H7 (cell line): ENCODE data around the gene SLC2A9. TPM values are rescaled to one million over a fixed set of nuclear protein-coding genes. Genes with fewer than 3 reads are reported as not detected.
"Not testable (repeated sequence)": the region's sequence is repeated elsewhere in the genome, so short reads cannot be mapped to it uniquely, and the experiment has no call there.

Experiments used
- DNase-seq: peaks from one replicate; pipeline ENCODE4 v3.0.0; 2012
- H3K27me3 ChIP-seq: 2 replicates; pipeline ENCODE4 v1.6.0; 2011; ENCODE audit warnings: mild to moderate bottlenecking, low read length; ENCODE audit not compliant: control insufficient read depth, insufficient read depth
- H3K36me3 ChIP-seq: replicated peaks from 2 replicates; pipeline ENCODE4 v1.5.1; 2011; ENCODE audit warnings: low read length; ENCODE audit not compliant: control insufficient read depth, insufficient read depth
- H3K4me3 ChIP-seq: 2 replicates; pipeline ENCODE4 v1.5.1; 2011; ENCODE audit warnings: low read depth, mild to moderate bottlenecking, control low read depth, low read length, moderate library complexity; ENCODE audit not compliant: insufficient read depth
- total RNA-seq: library from RNA; depleted of rRNA; stranded (reverse); fragments of >200 nt; shearing (Covaris generic); gene quantifications from 2 replicates; pipeline ENCODE4 v1.2.3, GENCODE V29; 2014

SLC2A9 gene
- total RNA-seq, 1 experiment from 2014 or later = not detected

DNA sequence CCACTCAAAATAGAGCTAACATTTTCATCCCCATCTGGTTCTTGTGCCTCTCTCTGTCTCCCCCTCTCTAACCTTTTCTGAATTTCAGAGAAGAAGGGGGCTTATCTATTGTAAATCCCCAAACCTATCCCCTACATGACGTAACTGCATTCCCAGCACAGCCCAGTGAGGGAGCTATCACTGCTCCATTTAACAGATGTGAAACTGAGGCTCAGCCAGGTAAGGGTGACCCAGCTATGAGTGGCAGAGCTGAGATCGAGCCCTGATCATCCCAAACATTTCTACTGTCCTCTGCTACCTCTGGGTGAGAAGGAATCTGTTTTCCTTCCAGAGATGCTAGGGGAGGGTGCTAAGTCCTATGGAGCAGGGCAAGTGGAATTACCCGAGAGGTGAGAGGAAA is 107.5 kb downstream of the SLC2A9 start:
- Histone ChIP-seq H3K4me3 (no peak overlapping the region), H3K36me3 (no peaks in the 10 kb centered on the region), H3K27me3 (no peaks in the 10 kb centered on the region; the same call in 1 of the 2 replicates)
- DNase-seq = no peak

DNA sequence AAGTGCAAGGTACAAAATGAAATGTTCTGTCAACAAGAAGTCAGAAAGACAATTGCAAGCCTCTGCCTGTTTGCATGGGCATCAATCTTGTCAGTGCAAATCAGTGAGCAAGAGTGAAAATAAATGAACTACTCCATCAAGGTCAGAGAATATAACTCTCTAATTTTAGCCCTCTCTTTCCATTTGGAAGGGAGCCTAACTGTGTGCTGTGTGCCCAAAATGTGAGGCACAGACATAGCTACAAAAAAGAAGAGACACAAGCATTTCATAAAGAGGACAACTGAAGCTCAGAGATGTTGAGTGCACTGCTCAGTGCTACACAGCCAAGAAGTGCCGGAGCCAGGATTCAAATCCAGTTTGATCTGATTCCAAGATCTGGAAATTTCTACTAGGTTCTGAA is 114.3 kb downstream of the SLC2A9 start:
- DNase-seq = no peak
- Histone ChIP-seq H3K4me3 (no peak overlapping the region), H3K27me3 (no peaks in the 10 kb centered on the region; the same call in 1 of the 2 replicates), H3K36me3 (no peaks in the 10 kb centered on the region)

DNA sequence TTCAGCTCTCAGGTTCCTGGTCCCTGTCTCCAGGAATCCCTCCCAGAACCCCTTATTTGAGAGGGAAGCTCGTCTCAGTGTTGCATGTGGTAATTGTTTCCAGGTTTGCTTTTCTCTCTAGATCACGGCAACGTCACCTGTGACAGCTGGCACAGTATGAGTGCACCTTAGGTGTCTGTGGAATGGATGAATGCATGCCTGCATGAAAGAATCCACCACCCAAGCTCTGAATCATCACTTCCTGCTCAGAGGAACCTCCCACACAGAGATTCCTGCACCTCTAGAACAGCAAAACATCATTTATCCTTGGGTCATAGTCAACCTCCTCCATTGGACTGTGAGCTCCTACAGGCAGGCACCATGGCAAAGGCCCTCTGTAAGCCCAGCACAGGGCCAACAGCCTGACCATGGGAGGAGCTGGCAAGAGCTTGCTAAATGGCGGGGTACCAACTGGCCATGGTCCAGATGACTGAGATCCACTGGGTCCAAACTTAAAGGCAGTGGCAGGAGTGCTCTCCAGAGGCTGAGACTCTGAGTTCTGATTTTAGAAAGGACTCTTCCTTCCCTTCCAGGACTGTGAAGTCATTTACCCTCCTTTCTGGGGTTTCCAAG is 116.2 kb downstream of the SLC2A9 start:
- H3K4me3 ChIP-seq = no peak overlapping the region
- DNase-seq = no peak

DNA sequence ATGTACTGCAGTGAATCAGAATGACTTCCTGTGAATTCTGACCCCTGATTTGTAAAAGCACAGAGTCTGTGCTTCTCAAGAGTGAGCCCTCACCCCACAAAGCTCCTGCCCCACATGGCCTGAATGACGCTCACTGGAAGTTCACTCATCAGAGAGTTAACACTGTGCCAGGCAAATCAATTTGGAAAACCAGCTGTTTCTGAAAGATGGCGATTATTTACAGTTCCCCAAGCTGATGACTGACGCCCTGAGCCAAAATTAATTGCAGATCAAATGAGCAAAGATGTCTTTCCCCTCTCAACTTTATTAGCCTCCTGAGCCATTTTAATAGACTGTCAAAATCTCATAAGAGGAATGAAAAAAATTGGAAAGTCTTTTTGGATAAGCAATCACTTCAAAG is 118.0 kb downstream of the SLC2A9 start:
- no peaks in the 10 kb centered on the region for H3K36me3 ChIP-seq
- H3K27me3 ChIP-seq = no peaks in the 10 kb centered on the region
- no peak for DNase-seq
- no peak overlapping the region for H3K4me3 ChIP-seq

More for the DNA sequence above, 116.2 kb downstream of the SLC2A9 start:
- Histone ChIP-seq H3K27me3 (no peaks in the 10 kb centered on the region), H3K36me3 (no peaks in the 10 kb centered on the region)

DNA sequence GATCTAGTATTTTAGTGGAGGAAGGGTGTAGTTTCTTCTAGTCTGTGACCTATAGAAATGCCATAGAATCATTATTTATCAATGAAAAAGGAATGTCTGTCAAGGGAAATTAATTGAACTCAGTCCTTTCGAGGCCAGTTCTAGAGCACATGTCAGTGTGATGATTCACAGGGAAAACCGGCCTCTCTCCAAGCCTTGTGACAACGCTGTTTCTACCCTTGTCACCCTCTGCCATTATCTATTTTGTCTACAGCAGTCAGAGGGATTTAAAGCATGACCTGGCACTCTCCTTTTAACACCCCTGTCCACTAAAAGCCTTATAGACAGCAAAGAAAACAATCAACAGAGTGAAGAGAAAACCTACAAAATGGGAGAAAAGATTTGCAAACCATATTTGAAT is 120.0 kb downstream of the SLC2A9 start:
- no peak for DNase-seq
- Histone ChIP-seq H3K27me3 (no peaks in the 10 kb centered on the region), H3K36me3 (no peaks in the 10 kb centered on the region), H3K4me3 (no peak overlapping the region)

DNA sequence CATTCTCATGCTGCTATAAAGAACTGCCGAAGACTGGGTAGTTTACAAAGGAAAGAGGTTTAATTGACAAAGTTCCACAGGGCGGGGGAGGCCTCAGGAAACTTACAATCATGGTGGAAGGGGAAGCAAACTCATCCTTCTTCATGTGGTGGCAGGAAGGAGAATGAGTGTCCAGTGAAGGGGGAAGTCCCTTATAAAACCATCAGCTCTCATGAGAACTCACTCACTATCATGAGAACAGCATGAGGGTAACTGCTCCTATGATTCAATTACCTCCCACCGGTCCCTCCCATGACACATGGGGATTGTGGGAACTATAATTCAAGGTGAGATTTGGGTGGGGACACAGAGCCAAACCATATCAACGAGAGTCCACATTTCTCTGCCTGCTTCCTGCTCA is 120.7 kb downstream of the SLC2A9 start:
- not testable (repeated sequence) for DNase-seq, H3K27me3 ChIP-seq, H3K4me3 ChIP-seq, H3K36me3 ChIP-seq

DNA sequence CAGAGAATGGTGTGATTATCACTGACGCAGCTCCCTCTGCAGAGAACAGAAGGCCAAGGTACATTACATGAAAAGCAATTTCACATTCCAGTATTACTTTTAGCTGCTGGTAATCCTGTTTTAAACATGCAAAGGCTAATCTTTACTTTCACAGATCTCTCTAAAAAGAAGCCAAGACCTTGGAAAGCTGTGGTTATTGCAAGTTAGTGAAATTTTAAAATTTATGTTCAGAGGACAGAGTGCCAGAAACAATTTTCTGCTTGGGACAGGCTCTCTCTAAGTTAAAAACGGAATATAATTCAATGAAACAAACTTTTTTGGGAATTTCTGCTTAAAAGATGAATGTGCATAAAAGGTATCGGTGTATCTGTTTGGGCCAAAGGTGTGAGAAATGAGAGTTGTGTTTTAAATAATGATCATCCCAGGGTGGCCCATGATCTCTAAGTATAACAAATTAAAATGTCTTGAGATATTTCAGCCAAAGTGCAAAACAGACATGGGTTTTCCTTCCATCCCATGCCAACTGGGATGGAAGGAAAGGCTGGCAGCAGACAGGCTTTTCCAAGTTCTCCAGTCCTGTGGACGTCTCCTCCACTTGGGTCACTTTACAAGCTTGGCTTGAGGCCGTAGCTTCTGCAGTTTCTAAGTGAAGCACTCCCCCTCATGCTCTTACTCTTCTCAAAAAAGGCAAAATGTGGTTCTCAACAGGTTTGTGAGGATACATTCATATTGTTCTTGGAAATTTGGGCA is 121.8 kb downstream of the SLC2A9 start:
- Histone ChIP-seq H3K27me3 (no peaks in the 10 kb centered on the region), H3K4me3 (no peak overlapping the region), H3K36me3 (no peaks in the 10 kb centered on the region)
- no peak for DNase-seq

DNA sequence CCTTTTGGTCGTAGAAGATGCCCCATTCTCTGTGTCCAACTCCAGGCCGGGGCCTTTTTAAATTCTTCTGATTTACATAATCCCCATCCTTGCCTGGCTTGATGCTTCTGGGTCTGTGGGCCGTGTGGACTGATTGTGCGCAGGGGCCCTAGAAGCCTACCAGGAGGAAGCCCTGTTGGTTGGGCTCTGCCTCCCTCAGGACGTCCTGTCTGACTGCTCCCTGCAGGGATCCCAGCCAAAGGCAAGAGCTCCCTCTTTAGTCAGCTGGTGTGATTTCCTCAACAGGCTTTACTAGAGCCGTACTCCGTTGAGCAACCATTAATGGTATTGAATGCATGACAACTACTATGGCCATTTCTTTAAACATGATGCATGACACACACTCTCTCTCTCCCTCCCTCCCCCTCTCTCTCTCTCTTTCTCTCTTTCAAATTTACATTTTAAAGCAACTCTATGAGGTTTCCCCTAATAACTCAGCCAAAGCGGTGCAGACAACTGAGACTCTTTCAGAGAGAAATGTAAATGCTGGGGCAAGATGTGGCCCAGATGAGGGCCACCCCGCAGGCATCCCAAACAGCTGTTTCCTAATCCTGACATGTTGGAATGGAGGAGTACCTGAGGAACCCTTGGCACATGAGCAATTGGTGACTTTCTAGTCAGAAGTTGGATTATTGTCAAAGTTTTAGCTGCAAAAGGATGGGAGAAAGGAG is 122.5 kb downstream of the SLC2A9 start:
- no peaks in the 10 kb centered on the region for H3K27me3 ChIP-seq
- DNase-seq = peak; percentile 83
- no peak overlapping the region for H3K4me3 ChIP-seq
- H3K36me3 ChIP-seq = no peaks in the 10 kb centered on the region

DNA sequence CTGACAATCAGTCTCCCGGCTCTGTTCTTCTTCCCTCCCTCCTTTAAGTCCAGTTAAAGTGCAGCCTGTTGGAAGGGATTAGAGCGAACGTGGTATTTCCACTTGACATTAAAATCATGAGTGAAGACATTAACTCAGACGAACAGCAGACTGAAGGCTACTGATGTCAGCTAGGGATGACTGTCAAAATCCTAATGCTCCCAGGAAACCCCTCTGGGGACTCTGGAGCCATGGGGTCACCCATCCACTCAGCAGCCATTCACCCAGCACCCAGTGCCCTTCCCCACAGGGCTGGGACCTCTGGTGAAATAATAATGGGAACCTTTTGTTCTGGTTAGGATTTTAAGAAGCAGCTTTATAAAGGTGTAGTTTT is 126.0 kb downstream of the SLC2A9 start:
- no peak for DNase-seq
- Histone ChIP-seq H3K36me3 (no peaks in the 10 kb centered on the region), H3K4me3 (no peak overlapping the region), H3K27me3 (no peaks in the 10 kb centered on the region; the same call in 1 of the 2 replicates)

DNA sequence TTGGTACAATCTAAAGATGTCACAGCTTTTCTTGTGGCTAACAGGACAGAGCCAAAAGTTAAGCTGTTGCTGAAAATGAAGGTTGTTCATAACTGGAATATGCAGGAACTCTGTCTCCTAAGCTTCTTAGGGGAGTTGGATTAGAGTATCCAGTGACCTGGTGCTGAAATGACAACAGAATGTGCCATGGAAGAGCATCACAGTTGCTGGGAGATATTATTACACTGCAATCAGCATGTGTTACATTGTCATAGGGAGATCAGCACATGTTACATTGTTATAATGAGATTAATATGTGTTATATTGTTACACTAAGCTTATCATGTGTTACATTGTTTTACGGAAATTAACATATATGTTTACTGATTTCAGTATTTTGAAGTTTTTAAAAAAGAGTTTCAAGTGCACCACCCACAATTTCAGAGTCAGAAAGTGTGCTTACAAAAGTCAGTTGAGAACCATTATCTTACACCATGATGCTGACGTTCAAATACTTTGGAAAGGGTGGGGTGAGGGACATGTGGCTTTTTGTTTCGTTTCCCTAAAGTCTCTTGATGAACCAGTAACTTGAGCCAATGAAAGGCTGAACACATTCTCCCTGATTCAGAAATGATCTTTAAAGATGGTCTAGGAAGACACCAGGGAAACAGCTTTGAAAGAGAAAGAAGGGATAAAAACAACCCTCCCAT is 126.5 kb downstream of the SLC2A9 start:
- no peaks in the 10 kb centered on the region; the same call in 1 of the 2 replicates for H3K27me3 ChIP-seq
- H3K36me3 ChIP-seq = no peaks in the 10 kb centered on the region
- no peak overlapping the region for H3K4me3 ChIP-seq
- no peak for DNase-seq

DNA sequence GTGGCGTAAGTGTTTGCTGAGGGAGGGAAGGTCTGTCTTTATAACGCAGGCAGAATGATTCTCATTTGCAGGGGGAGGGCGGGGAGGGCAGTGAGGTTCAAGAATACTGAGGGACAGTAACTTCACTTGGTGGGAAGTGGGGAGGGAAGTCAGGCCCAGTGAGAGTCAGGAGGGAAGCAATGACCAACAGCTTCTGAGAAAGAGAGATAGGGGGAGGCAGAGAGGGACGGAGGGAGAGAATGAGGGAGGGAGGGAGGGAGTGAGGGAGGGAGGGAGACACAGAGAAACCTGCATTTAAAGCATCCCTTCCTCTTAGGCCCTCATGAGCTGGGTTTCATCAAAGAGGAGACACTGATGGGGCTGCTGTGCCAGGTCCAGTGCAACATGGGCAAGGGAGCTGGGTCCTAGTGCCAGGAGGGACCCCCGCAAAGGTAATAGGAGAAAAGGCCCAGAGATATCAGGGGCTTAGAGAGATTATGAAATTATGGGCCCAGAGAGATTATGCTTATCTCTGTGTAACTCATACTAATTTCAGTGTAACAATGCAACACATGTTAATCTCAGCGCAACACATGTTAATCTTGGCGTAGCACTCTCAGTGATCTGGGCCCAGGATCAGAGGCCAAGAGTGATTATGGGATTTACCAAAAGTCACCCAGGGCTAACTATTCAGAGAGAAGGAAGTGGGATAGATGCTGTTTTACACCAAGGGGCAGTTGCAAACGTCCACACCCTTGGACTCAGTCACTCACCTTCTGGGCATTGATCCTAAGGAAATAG is 127.8 kb downstream of the SLC2A9 start:
- Histone ChIP-seq H3K4me3 (no peak overlapping the region), H3K36me3 (no peaks in the 10 kb centered on the region), H3K27me3 (no peaks in the 10 kb centered on the region; the same call in 1 of the 2 replicates)
- DNase-seq = no peak

DNA sequence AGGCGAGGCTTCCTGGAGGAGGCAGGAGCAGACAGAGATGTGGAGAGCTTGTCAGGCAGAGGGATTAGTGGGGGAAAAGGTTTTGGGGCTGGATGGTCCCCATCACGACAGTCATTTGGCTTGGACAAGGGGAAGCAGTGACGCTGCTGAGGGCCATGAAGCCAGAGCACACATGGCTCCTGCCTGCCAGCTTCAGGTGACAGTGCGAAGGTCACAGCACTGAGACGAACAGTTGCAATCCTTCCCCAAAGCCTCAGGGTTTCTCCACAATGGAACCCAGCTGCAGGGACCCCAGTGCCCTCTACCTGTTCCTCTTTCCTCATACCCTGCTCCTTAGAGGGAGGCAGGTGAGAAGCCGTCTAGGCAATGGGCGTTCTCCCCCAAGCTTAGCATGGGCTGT is 129.6 kb downstream of the SLC2A9 start:
- no peaks in the 10 kb centered on the region for H3K36me3 ChIP-seq
- no peak overlapping the region for H3K4me3 ChIP-seq
- no peak for DNase-seq
- no peaks in the 10 kb centered on the region; the same call in 1 of the 2 replicates for H3K27me3 ChIP-seq

DNA sequence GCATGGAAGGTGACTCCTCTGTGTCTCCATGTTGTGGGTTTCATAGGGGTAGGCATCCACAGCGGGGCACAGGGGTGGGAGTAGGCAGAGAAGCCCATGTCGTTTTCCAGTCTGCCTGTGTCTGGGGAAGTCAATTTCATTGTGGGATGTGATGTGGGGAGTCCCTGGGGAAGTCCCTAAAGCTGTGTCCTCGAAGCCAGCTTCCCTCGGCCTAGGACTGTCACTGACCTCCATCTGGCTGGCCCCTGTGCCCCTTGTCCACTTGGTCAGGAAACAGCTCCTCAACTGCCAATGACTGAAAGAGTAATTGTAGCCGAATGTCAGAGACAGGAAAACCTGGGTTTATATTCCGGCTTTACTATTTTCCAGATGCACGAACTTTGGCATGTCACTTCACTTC is 130.2 kb downstream of the SLC2A9 start:
- Histone ChIP-seq H3K27me3 (no peaks in the 10 kb centered on the region; the same call in 1 of the 2 replicates), H3K36me3 (no peaks in the 10 kb centered on the region), H3K4me3 (no peak overlapping the region)
- no peak for DNase-seq

DNA sequence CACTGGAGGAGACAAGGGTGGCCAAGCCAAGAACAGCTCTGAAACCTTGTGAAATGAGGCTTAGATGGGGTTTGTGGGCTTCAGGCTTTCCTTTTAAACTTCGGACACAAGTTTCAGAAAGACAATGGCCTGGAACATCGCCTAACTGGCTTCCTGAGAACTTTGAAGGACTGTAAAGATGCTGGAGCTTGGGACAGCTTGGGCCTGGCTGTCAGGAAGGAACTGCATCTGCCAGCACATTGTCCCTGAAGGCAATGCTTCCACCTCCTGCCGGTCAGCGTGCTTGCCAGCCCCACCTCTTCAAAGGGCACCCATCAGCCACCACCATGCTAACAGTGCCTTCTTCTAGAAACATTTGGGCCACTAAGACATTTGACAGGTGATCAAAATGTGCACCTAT is 132.0 kb downstream of the SLC2A9 start:
- no peak overlapping the region for H3K4me3 ChIP-seq
- H3K36me3 ChIP-seq = no peaks in the 10 kb centered on the region
- DNase-seq = no peak
- H3K27me3 ChIP-seq = no peaks in the 10 kb centered on the region; the same call in 1 of the 2 replicates
